Muscle of arm (tissue), 12 donors: ENCODE measurements around the gene PAK4. TPM values are rescaled to one million over a fixed set of nuclear protein-coding genes. Genes with fewer than 3 reads are reported as not detected.
"Not testable (repeated sequence)": the region's sequence is repeated elsewhere in the genome, so short reads cannot be mapped to it uniquely, and the experiment has no call there.

Experiments
- DNase-seq: peaks from one replicate; pipeline ENCODE4 v3.0.0-alpha.2; 2013
- polyA plus RNA-seq, 12 donors: library from polyadenylated mRNA; unstranded; fragments of 120-200 nt; gene quantifications; one replicate each; pipeline ENCODE4 v1.2.1, GENCODE V29; 2013; ENCODE audit not compliant: insufficient read length in 12 of 12

Gene PAK4
- polyA plus RNA-seq, 12 donors, result 11.9 to 33.1 (median 16.0) TPM; not detected in 1

DNA sequence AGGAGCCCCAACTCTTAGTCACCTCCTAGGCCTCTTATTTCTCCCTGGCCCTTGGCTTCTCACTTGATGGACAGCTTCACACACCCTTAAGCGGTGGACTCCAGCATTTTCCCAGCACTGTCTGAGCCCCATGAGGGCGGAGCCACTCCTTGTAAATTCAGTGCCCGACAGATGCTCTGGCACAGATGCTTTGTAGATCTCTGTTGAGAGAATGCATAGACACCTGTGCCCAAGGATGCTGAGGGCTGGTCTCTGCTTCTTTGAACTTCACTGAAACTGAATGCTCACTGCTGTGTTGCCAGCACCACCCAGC is 75.2 kb downstream of the PAK4 start:
- no peak for DNase-seq

DNA sequence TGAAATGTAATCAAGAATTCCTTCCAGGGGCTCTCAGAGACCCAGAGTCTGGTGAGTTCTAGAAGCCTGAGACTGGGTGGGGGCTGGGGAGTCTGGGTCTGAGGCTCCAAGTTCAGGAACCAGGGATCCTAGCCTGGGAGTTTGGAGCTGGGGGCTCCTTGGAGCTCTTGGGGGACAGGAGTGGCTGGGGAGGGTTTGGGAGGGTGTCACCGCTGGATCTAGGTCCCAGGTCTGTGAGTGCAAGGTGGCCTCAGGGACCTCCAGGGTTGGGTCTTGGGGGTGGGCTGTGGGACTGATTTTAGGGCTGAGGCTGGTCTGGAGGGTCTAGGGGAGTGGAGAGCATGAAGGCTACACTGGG is 77.4 kb downstream of the PAK4 start:
- DNase-seq, result no peak

DNA sequence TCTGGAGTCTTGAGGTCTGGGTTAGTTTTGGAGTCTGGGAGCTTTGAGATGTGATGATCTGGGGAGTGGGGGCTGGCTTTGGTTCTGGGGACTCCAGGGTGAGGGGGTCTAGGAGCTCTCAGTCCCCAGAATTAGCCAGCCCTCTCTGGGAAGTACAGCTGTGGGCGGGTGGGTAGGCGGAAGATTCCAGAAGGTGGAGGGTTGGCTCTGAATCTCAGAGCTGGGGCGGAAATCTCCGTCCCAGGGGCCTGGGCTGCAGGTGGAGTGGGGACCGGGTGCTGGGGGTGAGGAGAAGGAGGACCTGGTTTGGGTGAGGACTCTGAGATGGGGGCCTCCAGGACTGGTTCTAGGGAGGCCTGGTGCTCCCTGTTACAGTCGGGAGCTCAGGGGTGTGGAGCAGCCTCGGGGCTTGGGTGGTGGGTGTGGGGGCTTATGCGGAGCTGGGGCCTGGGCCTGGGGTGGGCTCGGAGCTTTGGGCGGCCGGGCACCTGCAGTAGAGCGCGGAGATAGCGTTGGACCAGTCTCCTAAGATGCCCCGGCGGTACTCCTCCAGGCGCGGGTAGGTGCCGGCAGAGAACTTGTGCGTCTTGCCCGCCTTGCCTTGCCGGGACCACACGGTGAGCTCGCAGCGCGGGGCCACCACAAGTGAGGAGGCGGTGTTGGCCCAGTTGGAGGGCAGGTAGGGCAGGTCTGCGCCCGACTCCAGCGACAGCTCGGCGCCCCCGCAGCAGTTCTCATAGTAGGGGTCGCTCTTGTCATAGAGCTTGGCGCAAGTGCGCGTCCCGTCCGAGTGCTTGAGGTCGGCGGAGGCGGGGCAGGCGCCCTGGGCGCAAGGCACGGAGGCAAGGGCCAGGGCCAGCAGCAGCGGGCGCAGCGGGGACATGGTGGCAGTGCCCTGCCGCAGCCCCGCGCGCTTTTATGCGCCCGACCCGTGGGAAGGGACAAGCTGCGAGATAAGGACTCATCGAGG is 78.1 kb downstream of the PAK4 start, which contains the start of gene SYCN:
TSS of gene SYCN (minus strand) at position 892 of the 970 bp plus-strand sequence. CDS start at position 883, 9 bp downstream.
- DNase-seq, result no peak

DNA sequence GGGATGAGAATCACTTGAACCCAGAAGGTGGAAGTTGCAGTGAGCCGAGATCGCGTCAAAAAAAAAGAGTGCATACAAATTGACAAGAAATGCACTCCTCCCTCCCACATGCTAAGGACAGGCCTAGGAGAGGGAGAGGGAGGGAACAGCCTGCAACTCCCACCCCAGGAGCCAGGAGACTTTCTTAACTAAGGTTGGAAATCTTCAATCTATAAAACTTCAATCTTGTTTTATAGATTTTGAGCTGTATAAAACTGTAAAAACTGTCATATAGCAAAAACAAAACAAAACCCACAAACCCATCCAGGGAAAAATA is 79.8 kb downstream of the PAK4 start:
- DNase-seq, result no peak

DNA sequence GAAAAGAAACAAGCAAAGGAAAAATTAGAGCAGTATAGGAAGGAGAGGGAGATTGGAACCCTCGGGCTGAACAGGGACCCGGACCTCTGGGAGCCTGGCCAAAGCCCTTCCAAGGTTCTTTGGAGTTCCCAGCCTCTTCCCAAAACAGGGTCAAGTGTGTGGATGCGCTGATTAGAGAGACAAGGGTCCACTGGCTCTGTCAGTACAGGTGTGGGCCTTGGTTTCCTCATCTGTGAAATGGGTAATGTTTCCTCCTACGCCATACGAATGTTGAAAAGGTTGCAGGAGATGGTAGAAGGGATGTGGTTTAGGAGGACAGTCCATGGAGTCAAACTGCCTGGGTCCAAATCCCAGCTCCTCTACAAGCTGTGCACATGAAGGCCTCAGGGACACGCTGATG is 80.5 kb downstream of the PAK4 start:
- no peak for DNase-seq

DNA sequence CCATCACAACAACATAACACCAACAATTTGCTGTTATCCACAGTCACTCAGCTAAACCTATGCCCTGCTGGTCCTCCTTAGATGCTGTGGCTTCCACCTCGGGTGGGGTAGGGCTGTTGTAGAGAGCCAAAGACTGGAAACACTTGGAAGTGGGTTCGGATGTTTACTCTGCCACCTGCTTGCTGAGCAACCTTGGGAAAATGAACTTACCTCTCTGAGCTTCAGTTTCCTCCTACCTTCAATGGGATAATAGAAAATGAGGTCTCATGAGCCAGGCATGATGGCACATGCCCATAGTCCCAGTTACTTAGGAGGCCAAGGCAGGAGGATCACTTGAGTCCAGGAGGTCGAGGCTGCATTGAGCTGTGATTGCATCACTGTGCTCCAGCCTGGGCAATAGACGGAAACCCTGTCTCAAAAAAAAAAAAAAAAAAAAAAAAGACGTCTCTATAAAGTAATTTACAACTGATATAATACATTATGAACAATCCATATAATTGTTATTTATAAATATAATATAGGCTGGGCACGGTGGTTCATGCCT is 81.8 kb downstream of the PAK4 start:
- no peak for DNase-seq

DNA sequence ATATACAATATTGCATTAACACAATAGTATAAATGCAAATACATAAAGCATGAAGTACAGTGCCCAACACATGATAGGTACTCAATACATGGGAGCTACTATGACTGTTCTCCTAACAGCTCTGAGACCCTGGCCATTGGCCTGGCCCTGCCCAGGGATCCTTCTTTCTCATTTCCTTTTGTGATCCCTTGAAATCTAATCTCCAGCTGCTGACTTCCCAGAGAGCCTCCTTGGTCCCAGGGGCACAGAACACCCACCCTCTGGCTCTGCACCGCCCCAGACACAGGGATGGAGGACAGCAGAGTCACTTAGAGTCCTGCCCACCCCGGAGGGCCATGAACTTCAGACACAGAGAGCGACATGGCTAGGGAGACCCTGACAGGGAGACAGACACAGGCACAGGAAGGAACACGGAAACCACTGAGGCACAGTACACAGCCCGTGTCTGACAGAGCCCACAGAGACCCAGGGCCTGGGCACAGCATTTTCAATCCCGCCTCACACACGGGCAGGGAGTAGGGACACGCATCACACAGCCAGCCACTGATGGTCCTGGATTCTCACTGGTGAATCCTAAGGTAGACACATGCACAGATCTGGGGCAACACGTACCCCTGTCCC is 82.7 kb downstream of the PAK4 start:
- no peak for DNase-seq

DNA sequence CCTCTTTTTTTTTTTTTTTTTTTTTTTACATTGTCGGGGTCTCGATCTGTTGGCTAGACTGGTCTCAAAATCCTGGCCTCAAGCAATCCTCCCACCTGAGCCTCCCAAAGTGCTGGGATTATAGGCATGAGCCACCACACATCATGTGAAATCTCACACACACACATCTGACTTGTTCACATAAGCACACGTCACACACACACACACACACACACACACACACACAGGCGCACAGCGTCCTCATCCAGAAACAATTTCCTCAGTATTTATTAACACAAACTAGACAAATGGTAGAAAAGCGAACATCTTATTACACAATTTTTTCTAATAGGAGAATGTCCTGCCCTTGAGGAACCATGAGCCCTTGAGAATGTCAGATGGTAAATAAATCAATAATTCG is 83.6 kb downstream of the PAK4 start:
- DNase-seq, result no peak

DNA sequence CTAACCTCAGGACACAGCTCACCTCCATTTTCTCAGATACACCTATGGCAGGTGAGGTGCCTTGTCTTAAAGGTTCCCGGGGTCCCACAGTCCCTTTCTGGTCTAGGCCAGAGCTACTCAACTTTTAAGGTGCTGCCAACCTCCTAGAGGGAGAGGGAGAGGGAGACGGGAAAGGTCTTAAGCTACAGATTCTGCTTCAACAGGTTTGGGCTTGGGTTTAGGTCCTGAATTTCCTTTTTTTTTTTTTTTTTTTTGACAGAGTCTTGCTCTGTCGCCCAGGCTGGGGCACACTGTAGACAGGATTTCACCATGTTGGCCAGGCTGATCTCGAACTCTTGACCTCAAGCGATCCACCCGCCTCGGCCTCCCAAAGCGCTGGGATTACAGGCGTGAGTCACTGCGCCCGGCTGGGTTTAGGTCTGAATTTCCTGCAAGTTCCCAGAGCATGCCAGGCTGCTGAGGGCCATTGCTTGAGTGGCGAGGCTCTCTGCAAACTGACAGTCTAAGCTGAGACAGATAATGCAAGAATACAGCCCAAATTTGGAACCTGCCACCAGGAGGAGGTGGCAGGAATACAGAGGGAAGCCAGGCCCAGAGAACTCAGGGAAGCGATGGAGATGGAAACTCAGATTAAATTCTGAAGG is 86.3 kb downstream of the PAK4 start:
- DNase-seq, result no peak

DNA sequence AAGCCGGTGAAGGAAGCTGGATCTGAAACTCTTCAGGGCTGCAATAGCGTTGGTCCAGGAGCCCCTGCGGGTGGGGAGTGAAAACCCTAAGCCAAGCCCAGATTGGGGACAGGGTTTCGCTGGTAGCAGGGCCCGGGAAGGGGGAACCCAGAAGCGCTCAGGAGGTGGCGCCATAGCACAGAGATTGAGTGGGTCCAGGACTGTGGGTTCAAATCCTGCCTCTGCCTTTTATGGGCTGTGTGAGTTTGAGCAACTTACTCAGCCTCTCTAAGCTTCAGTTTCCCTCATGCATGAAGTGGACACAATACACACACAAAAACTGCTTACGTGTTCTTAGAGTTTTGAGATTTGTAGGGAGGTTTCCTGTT is 86.8 kb downstream of the PAK4 start:
- DNase-seq, result no peak

DNA sequence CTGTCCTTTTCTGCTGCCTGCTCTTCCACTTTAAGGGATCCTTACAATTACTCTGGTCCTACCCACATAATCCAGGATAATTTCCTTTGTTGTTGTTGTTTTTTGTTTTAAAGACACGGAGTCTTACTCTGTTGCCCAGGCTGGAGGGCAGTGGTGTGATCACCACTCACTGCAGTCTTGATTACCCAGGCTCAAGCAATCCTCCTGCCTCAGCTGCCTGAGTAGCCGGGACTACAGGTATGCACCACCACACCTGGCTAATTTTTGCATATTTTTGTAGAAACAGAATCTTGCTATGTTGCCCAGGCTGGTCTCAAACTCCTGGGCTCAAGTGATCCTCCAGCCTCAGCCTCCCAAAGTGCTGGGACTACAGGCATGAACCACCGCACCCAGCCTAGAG is 89.7 kb downstream of the PAK4 start:
- DNase-seq, result not testable (repeated sequence)

DNA sequence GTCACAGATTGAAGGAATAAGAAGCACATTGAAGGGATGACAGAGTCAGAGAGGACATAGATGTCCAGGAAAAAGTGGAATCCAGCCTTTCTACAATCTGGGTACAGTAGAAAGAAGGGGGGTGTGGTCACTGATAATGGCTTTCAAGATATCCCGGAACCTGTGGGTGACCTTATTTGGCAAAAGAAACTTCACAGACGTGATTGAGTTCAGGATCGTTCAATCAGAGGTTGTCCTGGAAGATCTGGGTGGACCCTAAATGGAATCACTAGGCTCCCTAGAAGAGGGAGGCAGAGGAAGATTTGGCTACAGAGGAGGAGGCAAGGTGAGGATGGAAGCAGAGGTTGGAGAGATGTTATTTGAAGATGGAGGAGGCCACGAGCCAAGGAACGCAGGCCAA is 91.5 kb downstream of the PAK4 start:
- DNase-seq, result no peak

DNA sequence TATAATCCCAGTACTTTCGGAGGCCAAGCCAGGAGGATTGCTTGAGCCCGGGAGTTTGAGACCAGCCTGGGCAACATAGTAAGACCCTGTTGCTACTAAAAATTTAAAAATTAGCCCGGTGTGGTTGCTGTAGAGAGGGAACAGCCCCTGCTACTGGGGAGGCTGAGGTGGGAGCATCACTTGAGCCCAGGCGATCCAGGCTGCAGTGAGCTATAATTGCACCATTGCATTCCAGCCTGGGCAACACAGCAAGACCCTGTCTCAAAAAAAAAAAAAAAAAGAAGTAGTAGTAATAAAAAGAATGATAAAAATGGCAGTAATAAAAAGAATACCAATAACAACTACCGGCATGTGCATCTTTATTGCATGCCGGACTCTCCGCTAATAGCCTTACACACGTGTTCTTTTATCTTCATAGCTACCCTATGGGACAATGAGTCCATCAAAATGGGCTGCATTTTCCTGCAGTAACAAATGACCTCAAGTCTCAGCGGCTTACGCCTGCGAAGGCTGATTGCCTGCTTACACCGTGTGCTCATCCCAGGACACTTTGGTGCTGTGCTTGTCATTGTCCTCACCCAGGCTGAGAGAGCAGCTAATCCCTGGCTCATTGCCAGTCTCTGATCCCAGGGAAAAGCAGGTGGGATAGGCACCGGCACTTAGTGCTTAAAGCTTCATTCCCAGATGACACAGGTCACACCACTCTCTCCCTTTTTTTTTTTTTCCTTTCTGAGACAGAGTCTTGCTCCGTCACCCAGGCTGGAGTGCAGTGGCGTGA is 92.8 kb downstream of the PAK4 start:
- DNase-seq, result no peak

DNA sequence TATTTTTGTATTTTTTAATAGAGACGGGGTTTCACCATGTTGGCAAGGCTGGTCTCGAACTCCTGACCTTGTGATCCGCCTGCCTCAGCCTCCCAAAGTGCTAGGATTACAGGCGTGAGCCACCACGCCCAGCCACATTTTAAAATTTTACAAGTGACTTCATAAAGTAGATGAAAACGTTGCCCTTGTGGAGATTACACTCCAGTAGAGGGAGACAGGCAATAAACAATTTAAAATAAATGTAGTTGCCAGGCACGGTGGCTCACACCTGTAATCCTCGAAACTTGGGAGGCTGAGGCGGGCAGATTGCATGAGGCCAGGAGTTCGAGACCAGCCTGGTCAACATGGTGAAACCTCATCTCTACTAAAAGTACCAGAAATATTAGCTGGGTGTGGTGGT is 93.5 kb downstream of the PAK4 start:
- DNase-seq, result not testable (repeated sequence)

DNA sequence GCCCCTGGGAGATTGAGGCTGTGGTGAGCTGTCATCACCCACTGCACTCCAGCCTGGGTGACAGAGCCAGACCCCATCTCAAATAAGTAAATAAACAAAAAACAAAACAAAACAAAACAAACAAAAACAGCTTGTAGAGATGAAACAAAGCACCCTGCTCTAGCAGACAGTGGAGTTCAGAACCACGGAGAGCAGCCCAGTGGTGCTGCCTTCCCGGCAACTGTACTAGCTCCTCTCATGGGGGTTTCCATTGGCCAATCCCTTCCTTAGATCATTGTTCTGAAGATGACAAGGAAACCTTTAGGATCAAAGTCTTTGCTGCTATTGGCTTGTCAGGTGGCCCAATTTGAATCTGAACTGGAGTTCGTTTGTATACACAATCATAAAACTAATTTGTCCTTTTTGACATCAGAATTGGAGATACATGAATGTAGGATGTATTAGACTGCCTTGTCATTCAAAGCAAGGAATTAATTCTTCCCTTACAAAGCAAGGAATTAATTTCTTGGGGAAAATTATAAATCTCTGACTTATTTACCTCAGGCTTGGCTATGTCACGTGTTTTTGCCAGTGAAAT is 98.2 kb downstream of the PAK4 start:
- peak; percentile 12 for DNase-seq

DNA sequence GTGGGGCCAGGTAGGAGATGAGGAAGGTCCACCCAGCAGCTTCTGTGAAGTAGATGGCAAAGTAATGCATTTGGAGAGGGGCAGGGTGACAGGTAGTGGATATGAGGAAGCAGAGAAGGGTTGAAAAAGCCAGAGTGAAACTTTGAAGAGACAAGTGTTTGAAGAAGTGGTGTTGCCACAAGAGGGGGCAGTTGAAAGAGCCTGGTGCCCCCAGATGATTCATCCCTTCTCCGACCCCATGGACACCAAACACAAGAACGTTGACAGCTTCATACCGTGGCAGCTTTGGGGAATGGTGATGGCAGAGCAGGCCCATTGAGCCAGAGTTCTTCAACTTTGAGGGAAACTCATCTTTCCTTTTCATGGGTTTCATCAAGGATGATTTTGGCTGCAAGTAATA is 99.3 kb downstream of the PAK4 start:
- no peak for DNase-seq

Other genes with a start within 250 kb of the PAK4 start
- 10 to 100 TPM in 3 of 12 donors, 1 to 10 TPM in 8, not detected in 1; 6.4 to 17.9 (median 9.0) TPM for gene RINL, start 247.5 kb upstream of the PAK4 start, polyA plus RNA-seq
- gene SIRT2, start 226.2 kb upstream of the PAK4 start, polyA plus RNA-seq, result 100 to 1,000 TPM in 7 of 12 donors, 10 to 100 TPM in 4, not detected in 1; 74.8 to 135 (median 104) TPM
- gene NFKBIB, start 225.8 kb upstream of the PAK4 start, polyA plus RNA-seq, result 10 to 100 TPM in 3 of 12 donors, 1 to 10 TPM in 8, not detected in 1; 5.8 to 19.6 (median 7.2) TPM
- gene CCER2, start 213.6 kb upstream of the PAK4 start, polyA plus RNA-seq, result 10 to 100 TPM in 1 of 12 donors, 1 to 10 TPM in 10, not detected in 1; 2.7 to 14.5 (median 4.5) TPM
- gene SARS2, start 195.0 kb upstream of the PAK4 start, polyA plus RNA-seq, result 10 to 100 TPM in 11 of 12 donors, not detected in 1; 16.9 to 42.8 (median 26.5) TPM
- gene MRPS12, start 194.8 kb upstream of the PAK4 start, polyA plus RNA-seq, result 10 to 100 TPM in 11 of 12 donors, not detected in 1; 13.6 to 26.5 (median 14.8) TPM
- gene FBXO17, start 150.0 kb upstream of the PAK4 start, polyA plus RNA-seq, result 10 to 100 TPM in 11 of 12 donors, not detected in 1; 22.6 to 33.6 (median 28.0) TPM
- 10 to 100 TPM in 1 of 12 donors, 1 to 10 TPM in 9, under 1 TPM in 1, not detected in 1; 0.89 to 10.3 (median 2.5) TPM for gene FBXO27, start 93.2 kb upstream of the PAK4 start, polyA plus RNA-seq
- under 1 TPM in 9 of 12 donors, not detected in 3; 0.07 to 0.30 (median 0.13) TPM for gene ACP7, start 41.4 kb upstream of the PAK4 start, polyA plus RNA-seq
- 1 to 10 TPM in 2 of 12 donors, under 1 TPM in 6, not detected in 4; 0.10 to 1.5 (median 0.17) TPM for gene NCCRP1, start 71.2 kb downstream of the PAK4 start, polyA plus RNA-seq
- not detected for gene SYCN, start 78.5 kb downstream of the PAK4 start, polyA plus RNA-seq
- not detected for gene IFNL3, start 119.2 kb downstream of the PAK4 start, polyA plus RNA-seq
- under 1 TPM in 2 of 12 donors, not detected in 10; 0.12 to 0.17 TPM for gene IFNL4, start 123.1 kb downstream of the PAK4 start, polyA plus RNA-seq
- gene IFNL2, start 142.6 kb downstream of the PAK4 start, polyA plus RNA-seq, result not detected
- not detected for gene IFNL1, start 170.6 kb downstream of the PAK4 start, polyA plus RNA-seq
- gene LRFN1, start 195.1 kb downstream of the PAK4 start, polyA plus RNA-seq, result 1 to 10 TPM in 3 of 12 donors, under 1 TPM in 7, not detected in 2; 0.42 to 2.8 (median 0.61) TPM
- gene GMFG, start 210.3 kb downstream of the PAK4 start, polyA plus RNA-seq, result 10 to 100 TPM in 11 of 12 donors, not detected in 1; 12.1 to 31.1 (median 17.8) TPM
- 100 to 1,000 TPM in 2 of 12 donors, 10 to 100 TPM in 9, not detected in 1; 57.9 to 191 (median 74.7) TPM for gene SAMD4B, start 216.6 kb downstream of the PAK4 start, polyA plus RNA-seq